Heart left ventricle (tissue), 16 donors: ENCODE results near the gene FBXW2. TPM values are rescaled to one million over a fixed set of nuclear protein-coding genes. Genes with fewer than 3 reads are reported as not detected.

Source experiments
- ATAC-seq, 4 donors: fragments of 200-7000 bp; cut with Tn5 transposase; one replicate each; pipeline ENCODE4 v1.9.1; 2020 to 2022; ENCODE audit warnings: moderate library complexity in 4 of 4, mild to moderate bottlenecking in 3 of 4, moderate number of reproducible peaks in 1 of 4
- DNase-seq, 5 donors: peaks; one replicate each; pipeline ENCODE4 v3.0.0-alpha.2; 2020
- H3K27ac ChIP-seq, 12 donors: fragments of 200-600 bp; sonication (generic) in 4 of 12; one replicate each; pipeline versions ENCODE4 v1.5.0 to v1.8.0; 2016 to 2022; ENCODE audit warnings: mild to moderate bottlenecking in 2 of 12
- H3K27me3 ChIP-seq, 9 donors: fragments of 200-600 bp; sonication (generic) in 2 of 9; one replicate each; pipeline versions ENCODE4 v1.5.1 to v1.8.0; 2016 to 2022; ENCODE audit warnings: mild to moderate bottlenecking in 3 of 9
- H3K36me3 ChIP-seq, 9 donors: fragments of 200-600 bp; sonication (generic) in 2 of 9; one replicate each; pipeline versions ENCODE4 v1.5.0 to v1.8.0; 2018 to 2022; ENCODE audit warnings: mild to moderate bottlenecking in 2 of 9
- H3K4me1 ChIP-seq, 12 donors: fragments of 200-600 bp; sonication (generic) in 4 of 12; one replicate each; pipeline versions ENCODE4 v1.5.0 to v1.8.0; 2016 to 2022; ENCODE audit warnings: mild to moderate bottlenecking in 3 of 12
- H3K4me3 ChIP-seq, 12 donors: fragments of 200-600 bp; sonication (generic) in 4 of 12; one replicate each; pipeline versions ENCODE4 v1.5.0 to v1.8.0; 2017 to 2022; ENCODE audit warnings: mild to moderate bottlenecking in 9 of 12, moderate library complexity in 4 of 12
- H3K9me3 ChIP-seq, 12 donors: fragments of 200-600 bp; sonication (generic) in 4 of 12; one replicate each; pipeline versions ENCODE4 v1.5.0 to v1.8.0; 2016 to 2022; ENCODE audit warnings: mild to moderate bottlenecking in 1 of 12
- CTCF ChIP-seq, 12 donors: fragments of 200-600 bp; sonication (generic) in 4 of 12; IDR thresholded peaks; one replicate each; pipeline versions ENCODE4 v1.5.0 to v1.8.0; 2018 to 2022; ENCODE audit warnings: antibody characterized with exemption in 12 of 12, mild to moderate bottlenecking in 5 of 12
- POLR2A ChIP-seq, 2 donors: fragments of 450-650 bp; IDR thresholded peaks; one replicate each; pipeline ENCODE4 v1.6.1; 2017; ENCODE audit warnings: antibody characterized with exemption in 2 of 2, mild to moderate bottlenecking in 2 of 2, moderate library complexity in 2 of 2
- WGBS, 4 donors: extraction: QIAGEN DNeasy Blood & Tissue Kit in 2 of 4; methylation state at CpG; one replicate each; pipeline versions ENCODE4 v1.1.5 to v1.1.7; 2013 to 2018; 5-methylcytosine and 5-hydroxymethylcytosine counted together
- intact Hi-C, 10 donors: fragments of 100-400 bp; cut with DNase I; formaldehyde crosslinking; loops; one replicate each; pipeline versions ENCODE4 v1.11.1 to v1.14.2; 2022
- polyA plus RNA-seq, 2 donors: library from polyadenylated mRNA; stranded (reverse); fragments of 200-250 nt; gene quantifications; one replicate each; pipeline ENCODE4 v1.2.3, GENCODE V29; 2013
- total RNA-seq, 9 donors: library from RNA; depleted of rRNA in 2 of 9; stranded (reverse); fragments of >200 nt in 2 of 9; fragmentation: NEBNext Ultra II Directional in 3 of 9; extraction: Animal tissue kit (Norgen Biotek cat#: 25700) in 3 of 9; gene quantifications; one replicate each; pipeline versions ENCODE4 v1.1.0 to v1.2.4, GENCODE V29; 2016 to 2023
- donor health status: ischemic (EF 13 %, LVEDD 7.1; RV severe dilation, severe dysfunction).
- donor health status: healthy with polysubstance abuse.
- donor health status: DM: no; HTN: yes; CAD: no.
- donor health status: DM: no; HTN: no; CAD: no.
- donor health status: ischemic (EF 25% LVEDD 6.9; RV normal size, moderate dysfunction).
- donor health status: ischemic (EF 25% LVEDD 5.7; RV mildly dilated, moderate dysfunction).
- donor health status: healthy.
- donor health status: DM: yes; HTN: yes; CAD: no.
- donor health status: ischemic (EF 35%, LVEDD 5.7; RV mildly dilated, moderate dysfunction).
- donor health status: nonischemic (EF 11% LVEDD 7.7; RV severe dilation, severe dysfunction).
- donor health status: DM: yes; HTN: yes; CAD: no.
- donor health status: PGD.
- donor health status: ischemic (EF 29% LVEDD 5.4; RV normal size, mild dysfunction).
- donor health status: nonischemic (EF 23%, LVEDD 6.1; RV moderate dilation, normal function).

Gene FBXW2
- total and polyA plus RNA-seq, 11 donors = 7.9 to 58.7 (median 41.0) TPM

GRCh38 chr9:120773256-120773655, 20.0 kb downstream of the FBXW2 start:
- no peaks in the 10 kb centered on the region for H3K27me3 ChIP-seq
- no peaks in the 10 kb centered on the region for H3K9me3 ChIP-seq
- H3K27ac ChIP-seq = no peak overlapping the region
- 88 to 91% (median 90%) methylated on average over 3 of the region's 3 CpGs for WGBS, 4 donors
- peaks cover 2 to 100% (median 97%) of the 10 kb centered on the region in 9 donors for H3K36me3 ChIP-seq
- TF ChIP-seq CTCF (IDR thresholded peaks at IDR 0.05) (no peak), POLR2A (IDR thresholded peaks at IDR 0.05) (no peak)
- ATAC-seq = no peak
- DNase-seq = no peak
- peaks cover 0 to 9% (median 0%) of the 10 kb centered on the region in 12 donors for H3K4me1 ChIP-seq
- no peak overlapping the region for H3K4me3 ChIP-seq
- intact Hi-C loops = no loop called here

- no peak for TF ChIP-seq CTCF (IDR thresholded peaks at IDR 0.05)
- TF ChIP-seq POLR2A (IDR thresholded peaks at IDR 0.05) = no peak
- H3K9me3 ChIP-seq = no peaks in the 10 kb centered on the region
- intact Hi-C loops = no loop called here
- DNase-seq = no peak
- no peak for ATAC-seq
- peaks cover 2 to 100% (median 92%) of the 10 kb centered on the region in 9 donors for H3K36me3 ChIP-seq
- H3K4me1 ChIP-seq = peaks cover 0 to 9% (median 0%) of the 10 kb centered on the region in 12 donors
- no peaks in the 10 kb centered on the region for H3K27me3 ChIP-seq
- 89 to 98% (median 95%) methylated on average over 4 of the region's 4 CpGs for WGBS, 4 donors
- H3K27ac ChIP-seq = peak overlapping the region in 1 of 12 donors; percentile 35
- no peak overlapping the region for H3K4me3 ChIP-seq
Observed at GRCh38 chr9:120770931-120771330, 22.3 kb downstream of the FBXW2 start.

GRCh38 chr9:120768886-120769285, 24.3 kb downstream of the FBXW2 start:
- Histone ChIP-seq H3K36me3 (peaks cover 2 to 100% (median 90%) of the 10 kb centered on the region in 9 donors), H3K27me3 (no peaks in the 10 kb centered on the region), H3K27ac (no peak overlapping the region), H3K4me1 (peaks cover 0 to 9% (median 0%) of the 10 kb centered on the region in 12 donors), H3K9me3 (no peaks in the 10 kb centered on the region), H3K4me3 (no peak overlapping the region)
- ATAC-seq (no peak), DNase-seq (no peak)
- WGBS, 4 donors = 88 to 94% (median 92%) methylated on average over 1 of the region's 1 CpG
- TF ChIP-seq CTCF (IDR thresholded peaks at IDR 0.05) = no peak
- TF ChIP-seq POLR2A (IDR thresholded peaks at IDR 0.05) = no peak
- intact Hi-C loops = no loop called here

GRCh38 chr9:120768247-120768646, 25.0 kb downstream of the FBXW2 start:
- ATAC-seq = no peak
- Histone ChIP-seq H3K4me1 (peaks cover 0 to 9% (median 0%) of the 10 kb centered on the region in 12 donors), H3K36me3 (peaks cover 0 to 100% (median 91%) of the 10 kb centered on the region in 9 donors), H3K4me3 (no peak overlapping the region), H3K27me3 (no peaks in the 10 kb centered on the region), H3K9me3 (no peaks in the 10 kb centered on the region), H3K27ac (no peak overlapping the region)
- no peak for DNase-seq
- intact Hi-C loops = no loop called here
- no peak for TF ChIP-seq POLR2A (IDR thresholded peaks at IDR 0.05)
- TF ChIP-seq CTCF (IDR thresholded peaks at IDR 0.05) = no peak
- 93 to 98% (median 96%) methylated on average over 4 of the region's 4 CpGs for WGBS, 4 donors
